Neural crest cell (in vitro differentiated cells): ENCODE results near the gene CLCN7. TPM values are rescaled to one million over a fixed set of nuclear protein-coding genes. Genes with fewer than 3 reads are reported as not detected.
"Not testable (repeated sequence)": the region's sequence is repeated elsewhere in the genome, so short reads cannot be mapped to it uniquely, and the experiment has no call there.

Experiments used
- DNase-seq: peaks from one replicate; pipeline ENCODE4 v3.0.0; 2021; ENCODE audit warnings: low read depth, mixed read lengths, low spot score
- H3K27ac Mint-ChIP-seq: one replicate; pipeline ENCODE4 v1.8.0; 2021; ENCODE audit warnings: mild to moderate bottlenecking, mixed read lengths; ENCODE audit not compliant: unreplicated experiment
- H3K27me3 Mint-ChIP-seq: 2 replicates; pipeline ENCODE4 v1.8.0; 2021; ENCODE audit warnings: low read depth, mild to moderate bottlenecking, mixed read lengths
- H3K36me3 Mint-ChIP-seq: 2 replicates; pipeline ENCODE4 v1.8.0; 2021; ENCODE audit warnings: low read depth, mild to moderate bottlenecking, mixed read lengths
- H3K4me1 Mint-ChIP-seq: 2 replicates; pipeline ENCODE4 v1.8.0; 2021; ENCODE audit warnings: mixed read lengths
- H3K4me3 Mint-ChIP-seq: one replicate; pipeline ENCODE4 v1.8.0; 2021; ENCODE audit warnings: mild to moderate bottlenecking, mixed read lengths
- H3K9me3 Mint-ChIP-seq: 2 replicates; pipeline ENCODE4 v1.8.0; 2021; ENCODE audit warnings: mixed read lengths
- total RNA-seq: library from RNA; stranded (reverse); gene quantifications from 2 replicates; pipeline ENCODE4 v1.2.1, GENCODE V29; 2021
- TF ChIP-seq, protein P1 (sequence below): fragments of 200-600 bp; sonication (generic); conservative IDR thresholded peaks from 2 replicates; pipeline ENCODE4 v1.5.0; 2021; ENCODE audit warnings: antibody characterized with exemption, mild to moderate bottlenecking

CLCN7 gene
- total RNA-seq, 1 donor from 2014 or later = 82.4 TPM

DNA sequence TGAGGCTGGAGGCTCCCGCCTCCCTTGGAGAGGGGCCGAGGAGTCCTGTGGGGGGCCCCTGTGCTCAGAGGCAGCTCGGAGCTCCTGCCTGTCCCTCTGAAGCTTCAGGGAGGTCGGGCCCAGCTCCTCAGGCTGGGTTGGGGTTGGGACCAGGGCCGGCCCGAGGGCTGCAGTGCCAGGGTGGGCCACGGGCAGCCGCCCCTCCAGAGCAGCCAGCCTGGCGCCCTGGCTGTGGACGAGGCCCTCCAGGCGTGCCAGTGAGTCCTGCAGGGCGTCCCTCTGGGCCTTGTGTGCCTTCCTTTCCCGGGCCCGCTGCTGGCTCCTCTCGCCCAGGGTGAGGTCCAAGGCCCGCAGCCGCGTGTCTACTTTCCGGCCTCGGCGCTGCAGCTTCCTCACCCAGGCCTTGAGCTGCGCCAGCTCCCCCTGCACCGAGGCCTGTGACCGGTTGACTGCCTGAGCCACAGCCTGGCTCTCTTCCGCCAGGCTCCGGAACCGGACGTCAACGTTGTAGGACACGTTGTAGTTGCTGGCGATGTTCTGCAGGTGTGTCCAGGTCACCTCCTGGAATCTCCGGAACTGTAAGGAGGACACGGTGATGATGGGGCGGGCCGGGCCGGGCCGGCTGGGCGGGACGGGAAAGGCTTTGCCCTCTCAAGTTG, 12.7 kb upstream of the CLCN7 start:
- Mint-ChIP-seq H3K4me1 (peaks cover 3% of the 10 kb centered on the region), H3K36me3 (no peaks in the 10 kb centered on the region), H3K27me3 (peaks cover 16% of the 10 kb centered on the region), H3K9me3 (no peaks in the 10 kb centered on the region), H3K4me3 (no peak overlapping the region), H3K27ac (no peak overlapping the region)
- TF ChIP-seq, protein P1, sequence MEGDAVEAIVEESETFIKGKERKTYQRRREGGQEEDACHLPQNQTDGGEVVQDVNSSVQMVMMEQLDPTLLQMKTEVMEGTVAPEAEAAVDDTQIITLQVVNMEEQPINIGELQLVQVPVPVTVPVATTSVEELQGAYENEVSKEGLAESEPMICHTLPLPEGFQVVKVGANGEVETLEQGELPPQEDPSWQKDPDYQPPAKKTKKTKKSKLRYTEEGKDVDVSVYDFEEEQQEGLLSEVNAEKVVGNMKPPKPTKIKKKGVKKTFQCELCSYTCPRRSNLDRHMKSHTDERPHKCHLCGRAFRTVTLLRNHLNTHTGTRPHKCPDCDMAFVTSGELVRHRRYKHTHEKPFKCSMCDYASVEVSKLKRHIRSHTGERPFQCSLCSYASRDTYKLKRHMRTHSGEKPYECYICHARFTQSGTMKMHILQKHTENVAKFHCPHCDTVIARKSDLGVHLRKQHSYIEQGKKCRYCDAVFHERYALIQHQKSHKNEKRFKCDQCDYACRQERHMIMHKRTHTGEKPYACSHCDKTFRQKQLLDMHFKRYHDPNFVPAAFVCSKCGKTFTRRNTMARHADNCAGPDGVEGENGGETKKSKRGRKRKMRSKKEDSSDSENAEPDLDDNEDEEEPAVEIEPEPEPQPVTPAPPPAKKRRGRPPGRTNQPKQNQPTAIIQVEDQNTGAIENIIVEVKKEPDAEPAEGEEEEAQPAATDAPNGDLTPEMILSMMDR = no peak
- no peak for DNase-seq

GRCh38 chr16:1486551-1487390, 11.9 kb upstream of the CLCN7 start:
- H3K9me3 Mint-ChIP-seq = no peaks in the 10 kb centered on the region
- H3K36me3 Mint-ChIP-seq = no peaks in the 10 kb centered on the region
- no peaks in the 10 kb centered on the region for H3K4me1 Mint-ChIP-seq
- DNase-seq = no peak
- H3K27me3 Mint-ChIP-seq = peaks cover 16% of the 10 kb centered on the region
- TF ChIP-seq, protein P1 = no peak
- no peak overlapping the region for H3K4me3 Mint-ChIP-seq
- peak overlapping the region; percentile 50 for H3K27ac Mint-ChIP-seq

DNA sequence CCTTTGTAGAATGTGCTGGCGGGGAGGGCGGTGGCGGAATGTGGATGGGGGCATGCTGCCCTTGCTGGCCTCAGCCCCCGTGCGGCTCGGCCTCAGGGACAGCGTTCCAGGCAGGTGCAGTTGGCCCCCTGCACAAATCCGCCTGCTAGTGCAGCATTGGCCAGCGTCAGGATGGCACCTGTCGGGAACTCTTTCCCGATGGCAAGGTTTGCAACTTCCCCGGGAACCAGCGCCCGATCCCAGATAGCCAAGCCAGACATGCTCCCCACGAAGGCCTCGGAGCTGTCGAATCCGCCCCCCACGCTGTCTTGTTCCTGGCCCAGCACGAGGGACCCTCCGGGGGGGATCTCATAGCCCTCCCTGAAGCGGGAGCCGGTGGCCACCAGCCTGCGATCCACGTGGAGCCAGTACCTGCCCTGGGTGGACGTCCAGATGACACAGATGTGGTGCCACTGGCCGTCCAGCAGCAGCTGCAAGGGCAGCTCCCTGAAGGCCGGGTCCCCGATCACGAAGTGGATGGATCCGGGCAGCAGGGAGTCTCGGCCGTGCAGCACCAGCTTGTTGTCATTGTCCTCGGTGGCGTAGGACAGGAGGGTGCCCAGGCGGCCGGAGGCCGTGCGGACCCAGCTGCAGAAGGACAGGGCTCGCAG, 11.1 kb upstream of the CLCN7 start:
- Mint-ChIP-seq H3K4me1 (no peaks in the 10 kb centered on the region), H3K36me3 (no peaks in the 10 kb centered on the region), H3K9me3 (no peaks in the 10 kb centered on the region), H3K4me3 (no peak overlapping the region), H3K27me3 (peaks cover 22% of the 10 kb centered on the region), H3K27ac (no peak overlapping the region)
- DNase-seq = no peak
- TF ChIP-seq, protein P1 = no peak

DNA sequence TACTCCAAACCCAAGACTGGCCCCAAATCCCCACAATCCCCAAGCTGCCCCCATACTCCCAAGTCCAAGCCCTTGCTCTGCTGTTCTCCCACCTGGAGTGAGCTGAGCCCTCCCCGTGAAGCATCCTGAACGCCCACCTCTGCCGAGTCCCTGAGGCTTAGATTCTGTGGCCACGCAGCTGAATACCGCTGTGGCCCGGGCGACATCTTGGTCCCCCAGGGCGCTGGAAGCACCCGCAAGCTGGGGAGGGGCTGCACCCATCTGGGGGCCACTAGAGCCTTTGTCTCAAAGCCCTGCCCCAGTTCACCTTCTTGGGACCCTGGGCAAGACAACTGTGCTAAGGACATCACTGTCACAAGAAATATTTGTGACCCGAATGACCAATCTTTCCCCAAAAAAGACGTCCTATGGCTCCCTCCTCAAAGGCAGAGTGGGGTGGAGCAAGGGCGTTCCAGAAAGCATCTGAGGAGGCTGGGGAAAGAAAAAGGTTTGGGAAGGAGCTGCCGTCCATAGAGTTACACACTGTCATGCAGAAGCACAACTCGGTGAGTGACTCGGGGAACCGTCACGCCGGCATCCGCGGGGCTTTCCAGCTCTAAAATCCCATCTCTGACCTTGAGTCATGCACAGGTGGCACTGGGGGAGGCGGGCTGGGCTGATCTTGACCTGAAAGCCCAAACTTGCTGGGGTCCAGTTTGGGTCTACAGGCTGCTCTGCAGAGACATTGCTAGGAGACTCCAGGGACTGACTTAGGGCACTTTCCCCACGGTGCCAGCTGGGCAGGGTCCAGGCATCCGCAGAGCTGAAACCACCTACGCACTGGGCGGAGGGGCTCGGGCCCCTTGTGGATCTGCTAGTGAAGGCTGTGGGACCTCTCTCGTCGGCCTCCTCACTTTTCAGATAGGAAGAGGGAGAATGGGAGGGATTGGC, 7.3 kb upstream of the CLCN7 start:
- H3K27ac Mint-ChIP-seq = no peak overlapping the region
- DNase-seq = no peak
- H3K4me1 Mint-ChIP-seq = no peaks in the 10 kb centered on the region
- H3K9me3 Mint-ChIP-seq = no peaks in the 10 kb centered on the region
- no peak overlapping the region for H3K4me3 Mint-ChIP-seq
- H3K27me3 Mint-ChIP-seq = peaks cover 29% of the 10 kb centered on the region
- H3K36me3 Mint-ChIP-seq = no peaks in the 10 kb centered on the region
- TF ChIP-seq, protein P1 = no peak

- peaks cover 12% of the 10 kb centered on the region for H3K4me1 Mint-ChIP-seq
These were observed 4.1 kb upstream of the CLCN7 start for GRCh38 chr16:1478937-1479336.

More at GRCh38 chr16:1478937-1479336, 4.1 kb upstream of the CLCN7 start:
- H3K36me3 Mint-ChIP-seq, H3K27ac Mint-ChIP-seq, H3K4me3 Mint-ChIP-seq, H3K9me3 Mint-ChIP-seq, DNase-seq: not testable (repeated sequence)
- peaks cover 21% of the 10 kb centered on the region for H3K27me3 Mint-ChIP-seq
